ENCODE results near the gene MMAB.
"Not testable (repeated sequence)": the region's sequence is repeated elsewhere in the genome, so short reads cannot be mapped to it uniquely, and the experiment has no call there.

The MMAB gene

DNA sequence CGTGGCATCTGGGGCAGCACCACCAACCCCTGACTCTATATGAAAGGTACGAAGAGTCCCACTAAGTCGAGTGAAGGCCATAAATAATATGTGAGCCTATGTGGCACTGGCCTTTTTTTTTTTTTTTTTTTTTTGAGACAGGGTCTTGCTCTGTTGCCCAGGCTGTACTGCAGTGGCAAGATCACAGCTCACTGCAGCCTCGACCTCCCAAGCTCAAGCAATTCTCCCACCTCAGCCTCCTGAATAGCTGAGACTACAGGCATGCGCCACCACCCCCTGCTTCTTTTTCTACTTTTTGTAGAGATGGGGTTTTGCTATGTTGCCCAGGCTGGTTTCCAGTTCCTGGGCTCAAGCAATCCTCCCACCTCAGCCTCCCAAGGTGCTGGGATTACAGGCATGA, 28.8 kb upstream of the MMAB start:
- not testable (repeated sequence) for DNase-seq (ENCODE audit: low read depth in 3 of 3)

DNA sequence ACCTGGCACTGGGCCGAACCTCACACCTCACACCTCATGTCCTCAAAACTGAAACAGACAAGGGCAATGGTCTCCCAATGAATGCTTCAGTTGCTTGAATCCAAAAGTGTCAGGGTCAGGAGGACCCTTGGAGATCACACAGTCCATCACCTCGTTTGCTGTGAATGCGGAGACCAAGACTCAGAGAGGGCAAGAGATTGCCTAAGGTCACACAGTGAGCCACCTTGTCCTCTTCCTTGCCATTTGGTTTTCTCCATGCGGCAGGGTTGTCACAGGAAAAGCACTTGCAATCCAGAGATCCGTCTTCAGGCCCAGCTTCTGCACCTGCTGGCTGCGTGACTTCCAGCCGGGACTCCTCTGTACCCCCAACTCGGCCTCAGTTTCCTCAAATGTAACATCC, 28.3 kb upstream of the MMAB start:
- DNase-seq (ENCODE audit: low read depth in 3 of 3) = no peak

DNA sequence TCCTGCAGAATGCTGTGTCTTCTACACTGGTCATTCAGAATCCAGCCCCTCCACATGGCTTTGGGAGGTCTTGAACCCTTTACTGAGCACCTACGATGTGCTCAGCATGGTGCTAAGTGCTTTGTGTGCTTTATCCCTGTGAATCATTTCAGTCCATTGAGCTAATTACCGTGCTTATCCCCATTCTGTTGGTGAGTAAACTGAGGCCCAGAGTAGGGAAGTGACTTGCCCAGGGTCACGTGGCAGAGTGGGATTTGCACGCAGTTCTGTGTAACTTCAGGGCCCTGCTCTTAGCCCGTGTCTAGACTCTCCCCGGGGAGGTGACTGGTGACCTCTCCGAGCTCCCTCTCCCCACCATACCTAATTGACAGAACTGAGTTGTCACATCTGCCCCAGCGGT, 27.7 kb upstream of the MMAB start:
- no peak for DNase-seq (ENCODE audit: low read depth in 3 of 3)

DNA sequence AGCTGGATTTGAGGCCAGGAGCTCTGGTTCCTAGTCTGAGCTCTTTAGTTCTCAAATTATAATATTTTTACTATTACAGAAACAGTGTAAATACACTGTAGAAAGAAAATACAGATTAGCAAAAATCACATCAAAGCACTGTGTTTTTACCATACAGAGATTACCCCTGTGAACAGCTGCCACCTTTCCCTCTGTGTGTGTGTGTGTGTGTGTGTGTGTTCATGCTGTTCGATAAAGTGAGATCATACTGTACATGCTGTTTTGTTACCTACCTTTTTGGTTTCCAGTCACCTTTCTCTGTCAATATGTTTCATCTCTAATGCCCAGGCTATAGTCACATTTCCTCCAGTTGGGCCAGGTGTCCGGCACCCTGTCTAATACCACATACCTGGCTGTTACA, 27.2 kb upstream of the MMAB start:
- no peak for DNase-seq (ENCODE audit: low read depth in 3 of 3)

DNA sequence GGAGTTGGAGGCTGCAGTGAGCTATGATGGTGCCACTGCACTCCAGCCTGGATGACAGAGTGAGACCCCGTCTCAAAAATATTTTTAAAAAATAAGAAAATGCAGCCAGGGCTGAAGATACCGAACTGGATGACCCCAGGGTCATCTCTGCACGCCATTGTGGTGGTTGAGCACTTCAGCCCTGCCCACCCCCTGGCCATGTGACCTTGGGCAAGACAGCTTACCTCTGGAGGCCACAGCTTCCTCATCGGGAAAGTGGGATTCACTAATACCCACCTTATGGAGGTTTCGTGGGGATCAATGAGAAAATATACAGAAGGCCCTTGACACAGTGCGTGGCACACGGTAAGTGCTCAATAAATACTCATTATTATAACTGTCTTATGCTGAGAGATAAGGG, 25.8 kb upstream of the MMAB start:
- DNase-seq (ENCODE audit: low read depth in 3 of 3) = no peak

DNA sequence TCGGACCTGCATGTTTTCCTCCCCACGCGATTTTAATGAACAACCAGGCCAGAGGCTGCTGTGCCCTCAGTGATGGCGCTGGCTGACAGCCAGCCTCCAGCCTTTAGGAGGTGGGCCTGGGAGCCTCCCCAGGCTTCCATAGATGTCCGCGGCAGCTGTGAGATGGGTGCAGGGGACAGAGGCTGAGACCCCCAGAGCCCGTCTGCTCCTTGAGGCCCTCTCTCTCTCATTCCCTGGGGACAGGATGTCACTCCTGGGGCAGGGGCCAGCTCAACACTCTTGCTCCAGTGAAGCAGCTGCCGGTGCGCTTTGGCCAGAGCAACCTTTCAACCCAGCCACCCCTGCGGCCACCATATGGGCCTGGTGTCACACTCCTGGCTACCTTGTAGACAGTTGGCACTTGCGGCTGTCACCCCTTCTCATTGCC, 25.1 kb upstream of the MMAB start:
- no peak for DNase-seq (ENCODE audit: low read depth in 3 of 3)

DNA sequence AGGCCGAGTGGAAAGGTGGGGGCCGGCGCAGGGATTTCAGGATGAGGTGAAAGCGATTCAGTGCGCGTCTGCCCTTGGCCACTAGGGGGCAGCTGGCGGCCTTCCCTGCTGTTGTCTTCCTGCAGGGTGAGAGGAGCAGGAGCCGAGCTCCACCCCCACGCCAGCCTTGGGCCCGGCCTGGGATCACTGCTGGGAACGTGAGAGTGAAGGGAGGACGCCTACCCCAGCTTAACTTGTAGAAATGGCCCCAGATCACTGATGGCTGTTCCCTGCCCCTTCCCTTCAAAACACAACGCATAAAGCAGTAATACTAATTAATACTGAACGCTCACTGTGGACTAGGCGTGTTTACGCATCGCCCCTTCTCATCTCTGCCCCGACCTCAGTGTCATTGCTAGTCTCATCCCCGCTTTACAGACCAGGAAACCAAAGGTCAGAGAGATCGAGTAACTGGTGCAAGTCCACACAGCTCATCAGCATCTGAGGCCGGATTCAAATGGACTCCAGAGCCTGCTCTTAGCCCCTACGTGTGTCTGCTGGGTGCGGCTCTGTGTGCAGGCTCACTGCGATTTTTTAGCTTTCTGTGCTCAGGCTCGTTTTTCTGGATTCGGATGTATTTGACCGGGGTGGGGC, 24.6 kb upstream of the MMAB start:
- peak; percentile 29 to 37 (median 35) for DNase-seq (ENCODE audit: low read depth in 3 of 3)

DNA sequence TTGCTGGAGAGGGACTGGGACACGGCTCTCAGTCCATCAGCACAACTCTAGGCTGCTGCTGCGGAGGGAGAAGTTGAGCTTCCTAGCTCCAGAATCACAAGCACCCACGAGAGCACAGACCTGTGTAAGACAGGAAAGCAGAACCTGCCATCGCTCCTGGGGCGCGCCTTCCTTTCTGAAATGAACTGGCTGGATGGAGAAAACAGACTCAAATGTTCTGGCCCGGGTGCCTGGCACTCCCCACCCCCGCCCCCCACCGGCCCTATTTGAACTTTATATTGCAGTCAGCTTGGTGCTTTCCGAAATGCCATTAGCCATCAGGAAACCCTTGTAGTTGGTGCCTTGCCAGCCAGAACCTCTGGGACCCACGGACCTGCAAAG, 24.1 kb upstream of the MMAB start:
- DNase-seq (ENCODE audit: low read depth in 3 of 3) = no peak

DNA sequence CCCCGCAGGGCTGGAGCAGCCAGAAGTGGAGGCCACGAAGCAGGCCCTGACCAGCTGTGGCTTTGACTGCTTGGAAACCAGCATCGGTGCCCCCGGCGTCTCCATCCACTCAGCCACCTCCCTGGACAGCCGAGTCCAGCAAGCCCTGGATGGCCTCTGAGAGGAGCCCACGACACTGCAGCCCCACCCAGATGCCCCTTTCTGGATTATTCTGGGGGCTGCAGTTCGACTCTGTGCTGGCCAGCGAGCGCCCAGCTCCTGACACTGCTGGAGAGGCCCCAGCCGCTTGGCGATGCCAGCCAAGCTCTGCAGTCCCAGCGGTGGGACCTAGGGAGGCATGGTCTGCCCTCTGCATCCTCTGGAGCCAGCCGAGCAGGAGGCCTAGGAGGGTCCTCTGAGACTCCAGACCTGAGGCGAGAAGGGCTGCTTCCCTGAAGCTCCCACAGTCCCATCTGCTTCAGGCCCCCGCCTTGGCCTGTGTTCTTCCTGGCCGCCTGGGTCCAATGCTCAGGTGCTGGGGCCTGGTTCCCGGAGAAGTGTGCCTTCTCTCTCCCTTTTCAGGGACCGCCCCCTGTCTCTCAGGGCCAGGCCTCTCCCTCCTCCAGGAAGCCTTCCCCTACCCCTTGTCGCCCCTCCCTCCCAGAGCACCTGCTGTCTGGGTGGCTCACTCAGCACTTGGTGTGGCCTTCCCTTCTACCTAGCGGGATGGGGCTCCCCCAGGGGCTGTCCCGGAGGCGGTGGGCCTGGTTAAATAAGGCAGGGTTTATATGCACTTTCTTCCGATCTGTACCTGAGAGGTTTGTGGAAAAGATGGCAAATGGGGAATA, 23.3 kb upstream of the MMAB start:
- no peak for DNase-seq (ENCODE audit: low read depth in 3 of 3)

DNA sequence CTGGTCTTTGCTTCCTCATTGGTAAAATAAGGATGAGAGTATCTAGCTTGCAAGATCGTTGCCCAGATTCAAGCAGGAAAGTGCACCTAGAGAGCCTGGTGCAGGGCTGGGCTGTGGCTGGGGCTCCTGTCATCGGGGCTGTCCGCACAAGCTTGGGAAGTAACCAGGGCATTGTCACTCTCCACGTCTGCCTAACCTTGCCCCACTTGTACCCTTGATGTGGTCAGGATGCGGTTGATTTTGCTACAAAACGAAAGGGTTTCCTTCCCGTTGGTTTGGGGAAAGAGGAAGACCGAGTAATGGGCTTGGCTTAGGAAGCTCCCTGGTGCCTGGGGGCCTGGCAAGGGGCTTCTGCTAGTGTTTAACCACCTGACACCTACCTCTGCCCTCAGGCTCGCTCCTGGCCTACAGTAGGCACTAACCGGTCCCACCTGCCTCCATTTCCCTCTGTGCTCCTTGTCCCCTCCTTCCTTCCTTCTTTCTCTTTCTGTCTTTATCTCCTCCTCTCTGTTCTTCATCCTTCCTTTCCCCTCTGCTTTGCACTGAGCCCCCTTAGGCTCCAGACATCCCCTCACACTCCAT, 22.1 kb upstream of the MMAB start:
- no peak for DNase-seq (ENCODE audit: low read depth in 3 of 3)

DNA sequence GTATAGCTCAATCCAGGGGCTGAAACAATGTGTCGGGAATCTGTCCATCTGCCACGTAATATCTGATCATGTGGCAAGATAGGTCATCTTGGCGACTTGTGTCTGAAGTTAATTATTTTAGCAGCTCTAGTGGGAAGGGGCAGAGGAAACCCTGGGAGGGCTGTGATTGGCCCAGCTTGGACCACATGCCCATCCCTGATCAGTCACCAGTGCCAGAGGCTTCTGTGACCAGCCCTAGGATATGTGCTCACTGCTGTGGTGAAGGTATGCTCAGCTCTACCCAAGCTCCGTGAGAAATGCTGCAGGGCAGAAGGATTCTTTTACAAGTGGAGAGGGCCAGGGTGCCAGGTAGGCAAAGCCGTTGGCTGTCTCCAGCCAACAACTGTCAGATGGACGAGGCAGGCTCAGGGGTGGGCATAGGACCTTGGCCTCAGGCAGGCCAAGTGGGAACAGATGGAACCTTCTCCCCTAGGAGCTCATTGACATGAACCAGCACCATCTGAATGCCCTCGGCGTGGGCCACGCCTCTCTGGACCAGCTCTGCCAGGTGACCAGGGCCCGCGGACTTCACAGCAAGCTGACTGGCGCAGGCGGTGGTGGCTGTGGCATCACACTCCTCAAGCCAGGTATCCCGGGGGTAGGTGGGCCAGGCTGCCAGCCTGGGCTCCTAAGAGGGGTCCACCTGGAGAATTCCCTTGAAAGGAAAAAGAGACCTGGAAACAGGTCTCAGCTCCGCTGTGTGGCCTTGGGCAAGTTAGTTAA, 21.4 kb upstream of the MMAB start:
- DNase-seq (ENCODE audit: low read depth in 3 of 3) = no peak

DNA sequence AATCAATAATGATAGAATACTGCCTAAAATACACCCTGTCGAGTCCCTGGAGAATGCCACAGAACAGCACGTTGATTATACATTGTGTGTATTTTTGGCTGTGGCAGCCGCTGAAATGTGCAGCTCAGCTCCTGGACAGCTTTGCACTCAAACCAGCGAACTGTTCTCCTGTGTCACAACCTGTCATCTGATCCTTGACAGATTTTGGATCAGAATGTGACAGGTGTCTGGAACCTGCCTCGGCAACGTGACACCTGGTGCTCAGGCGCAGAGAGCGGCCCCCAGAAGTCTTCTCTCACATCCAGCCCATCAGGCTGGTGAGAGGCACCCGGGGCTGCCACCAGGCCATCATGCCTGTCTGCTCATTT, 19.6 kb upstream of the MMAB start:
- no peak for DNase-seq (ENCODE audit: low read depth in 3 of 3)

DNA sequence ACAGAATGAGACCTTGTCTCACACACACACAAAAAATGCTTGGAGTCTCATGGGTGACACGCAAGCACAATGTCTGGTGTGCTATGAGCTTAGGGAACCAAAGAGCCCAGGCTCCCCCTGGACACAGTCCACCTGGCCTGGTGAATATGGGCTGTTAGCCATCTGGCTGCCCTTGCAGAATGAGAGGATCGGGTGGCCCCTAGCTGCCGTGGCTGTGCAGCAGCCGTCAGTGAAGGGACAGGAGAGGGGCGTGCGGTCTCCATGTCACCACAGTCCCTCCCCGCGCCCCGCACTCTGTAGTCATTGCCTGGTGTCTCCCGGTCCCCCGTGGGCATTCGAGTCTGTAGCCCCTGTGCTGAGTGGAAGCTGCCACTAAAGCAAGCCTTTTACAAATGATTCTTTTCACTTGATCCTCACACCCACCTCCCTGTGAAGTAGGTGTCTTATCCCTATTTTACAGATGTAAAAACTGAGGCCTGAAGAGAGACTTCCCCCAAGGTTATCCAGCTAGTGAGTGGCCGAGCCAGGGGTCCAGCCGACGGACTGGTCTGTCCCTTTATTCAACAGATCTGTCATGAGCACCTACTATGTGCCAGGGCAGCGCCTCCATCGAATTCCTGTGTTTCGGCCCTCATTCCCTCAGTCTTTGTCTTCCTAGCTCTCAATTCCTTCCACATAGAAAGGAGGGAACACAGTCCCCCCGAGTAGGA, 19.0 kb upstream of the MMAB start:
- DNase-seq (ENCODE audit: low read depth in 3 of 3) = no peak

DNA sequence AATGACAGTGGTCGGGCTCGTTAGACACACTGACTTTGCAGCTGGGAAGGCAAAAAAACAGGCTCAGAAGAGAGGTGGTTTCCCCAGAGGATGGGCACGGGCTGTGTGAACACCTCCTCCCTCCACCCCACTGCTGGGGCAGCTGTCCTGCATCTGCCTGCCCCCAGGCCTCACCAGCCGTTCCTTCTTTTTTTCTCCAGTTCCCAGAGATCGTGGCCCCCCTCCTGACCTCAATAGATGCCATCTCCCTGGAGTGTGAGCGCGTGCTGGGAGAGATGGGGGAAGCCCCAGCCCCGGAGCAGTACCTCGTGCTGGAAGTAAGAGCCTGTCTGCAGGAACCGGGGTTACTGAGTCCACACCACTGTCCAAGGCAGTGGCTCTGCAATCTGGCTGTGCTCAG, 17.7 kb upstream of the MMAB start:
- DNase-seq (ENCODE audit: low read depth in 3 of 3) = no peak

DNA sequence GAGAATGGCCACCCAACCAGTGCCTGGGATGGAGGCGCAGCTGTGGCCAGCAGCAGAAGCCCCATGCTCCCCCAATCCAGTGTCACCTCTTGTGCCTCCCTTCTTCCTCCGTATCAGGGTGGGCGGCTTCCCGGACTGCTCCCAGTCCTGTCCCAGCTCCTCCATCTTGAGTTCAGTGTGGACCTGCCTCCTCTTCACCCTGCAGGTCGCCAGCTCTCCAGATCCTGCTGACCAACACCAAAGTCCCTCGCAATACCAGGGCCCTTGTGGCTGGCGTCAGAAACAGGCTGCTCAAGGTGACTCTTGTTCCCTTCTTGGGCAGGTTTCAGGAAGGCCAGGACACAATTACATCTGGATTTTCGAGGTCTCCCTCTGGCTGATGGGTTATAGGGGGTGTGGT, 17.3 kb upstream of the MMAB start:
- DNase-seq (ENCODE audit: low read depth in 3 of 3) = no peak

DNA sequence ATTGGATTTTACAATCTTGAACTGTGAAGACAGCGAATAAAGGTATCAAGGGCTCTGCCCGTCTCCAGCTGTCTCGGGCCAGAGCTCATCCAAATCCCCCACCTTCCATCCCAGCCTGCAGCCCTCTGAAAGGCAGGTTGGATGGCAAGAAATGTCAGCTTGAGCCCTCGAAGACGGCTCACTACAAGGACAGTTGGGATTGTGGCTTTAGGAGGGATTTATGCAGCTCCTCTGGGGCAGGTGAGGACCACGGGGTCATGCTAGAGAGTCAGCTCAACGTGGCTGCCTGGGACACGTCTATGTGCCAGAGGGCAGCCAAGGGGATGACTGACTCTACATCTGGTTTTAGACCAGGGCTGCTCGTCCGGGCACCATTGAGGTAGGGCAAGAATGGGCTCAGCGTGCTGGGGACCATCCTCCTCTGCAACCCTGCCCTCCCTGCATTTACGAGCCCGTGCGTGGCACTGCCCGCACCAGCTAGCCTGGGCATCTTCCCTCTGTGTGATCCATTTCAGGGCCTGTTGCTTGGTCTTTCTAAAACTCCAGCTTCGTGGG, 16.5 kb upstream of the MMAB start:
- DNase-seq (ENCODE audit: low read depth in 3 of 3) = no peak

DNA sequence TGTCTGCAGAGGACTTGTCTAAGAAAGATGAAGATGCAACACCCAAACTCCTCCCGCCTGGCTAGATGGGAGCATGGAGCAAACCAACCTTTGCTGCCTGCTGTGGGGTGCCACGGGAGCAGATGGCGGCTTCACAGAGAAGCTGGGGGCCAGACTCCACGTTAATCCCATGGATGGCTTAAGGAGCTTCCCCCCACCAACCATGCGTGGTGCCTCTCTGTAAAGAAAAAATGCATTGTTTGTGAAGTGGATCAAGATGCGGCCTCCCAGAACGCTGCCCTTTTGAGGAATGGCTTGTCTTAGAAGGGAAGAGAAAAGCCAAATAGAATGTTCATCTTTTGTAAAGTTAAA, 15.9 kb upstream of the MMAB start:
- DNase-seq (ENCODE audit: low read depth in 3 of 3) = no peak

DNA sequence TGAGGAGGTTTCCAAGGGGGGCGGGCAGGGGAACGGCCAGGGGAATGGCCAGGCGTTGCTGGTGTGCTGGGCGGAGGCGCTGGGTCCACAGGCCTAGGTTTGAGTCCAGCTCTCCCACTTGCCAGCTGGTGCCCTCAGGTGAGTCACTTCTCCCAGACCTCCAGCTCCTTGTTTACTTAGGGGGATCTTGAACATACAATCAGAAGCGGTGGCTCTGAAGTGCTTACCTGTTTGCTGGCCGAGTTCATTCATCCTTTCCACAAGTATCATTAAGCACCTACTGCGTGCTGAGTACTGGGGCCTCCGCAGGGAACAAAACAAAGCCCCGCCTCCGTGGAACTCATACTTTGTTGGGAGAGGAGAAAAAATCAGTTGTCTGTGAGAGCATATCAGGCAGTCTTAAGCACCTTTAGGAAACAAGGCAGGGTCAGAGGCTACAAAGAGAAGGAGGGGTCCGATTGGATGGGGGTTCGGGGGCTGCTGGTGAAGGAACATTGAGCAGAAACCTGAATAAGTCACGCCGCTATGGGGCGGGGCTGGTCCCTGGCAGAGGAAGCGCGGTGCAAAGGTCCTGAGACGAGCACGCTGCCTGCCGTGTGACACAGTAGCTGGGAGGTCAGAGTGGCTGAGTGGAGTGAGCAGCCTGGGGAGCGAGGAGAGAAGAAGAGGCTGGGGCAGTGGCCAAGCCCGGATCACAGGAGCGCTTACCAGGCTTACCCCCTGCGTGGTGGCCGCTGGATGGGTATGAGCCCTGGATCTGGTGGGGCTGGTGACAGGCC, 15.3 kb upstream of the MMAB start:
- DNase-seq (ENCODE audit: low read depth in 3 of 3) = no peak

DNA sequence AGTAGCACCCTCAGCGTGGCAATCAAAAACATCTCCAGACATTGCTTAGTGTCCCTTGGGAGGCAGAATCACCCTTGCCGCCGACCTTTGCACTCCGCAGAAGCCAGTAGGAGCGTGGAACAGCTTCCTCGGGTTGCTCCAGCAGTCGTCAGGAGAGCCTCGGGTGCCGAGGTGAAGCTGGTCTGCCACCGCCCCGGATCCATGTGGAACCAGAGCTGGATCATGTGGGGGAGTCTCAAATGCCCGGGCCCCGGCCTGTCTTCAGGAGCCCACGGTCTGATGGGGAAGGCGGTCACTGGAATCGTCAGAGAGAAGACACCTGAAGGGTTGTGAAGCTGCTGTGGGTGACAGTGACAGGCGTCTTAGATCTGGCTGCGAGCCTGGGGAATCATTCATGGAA, 14.6 kb upstream of the MMAB start:
- DNase-seq (ENCODE audit: low read depth in 3 of 3) = no peak

DNA sequence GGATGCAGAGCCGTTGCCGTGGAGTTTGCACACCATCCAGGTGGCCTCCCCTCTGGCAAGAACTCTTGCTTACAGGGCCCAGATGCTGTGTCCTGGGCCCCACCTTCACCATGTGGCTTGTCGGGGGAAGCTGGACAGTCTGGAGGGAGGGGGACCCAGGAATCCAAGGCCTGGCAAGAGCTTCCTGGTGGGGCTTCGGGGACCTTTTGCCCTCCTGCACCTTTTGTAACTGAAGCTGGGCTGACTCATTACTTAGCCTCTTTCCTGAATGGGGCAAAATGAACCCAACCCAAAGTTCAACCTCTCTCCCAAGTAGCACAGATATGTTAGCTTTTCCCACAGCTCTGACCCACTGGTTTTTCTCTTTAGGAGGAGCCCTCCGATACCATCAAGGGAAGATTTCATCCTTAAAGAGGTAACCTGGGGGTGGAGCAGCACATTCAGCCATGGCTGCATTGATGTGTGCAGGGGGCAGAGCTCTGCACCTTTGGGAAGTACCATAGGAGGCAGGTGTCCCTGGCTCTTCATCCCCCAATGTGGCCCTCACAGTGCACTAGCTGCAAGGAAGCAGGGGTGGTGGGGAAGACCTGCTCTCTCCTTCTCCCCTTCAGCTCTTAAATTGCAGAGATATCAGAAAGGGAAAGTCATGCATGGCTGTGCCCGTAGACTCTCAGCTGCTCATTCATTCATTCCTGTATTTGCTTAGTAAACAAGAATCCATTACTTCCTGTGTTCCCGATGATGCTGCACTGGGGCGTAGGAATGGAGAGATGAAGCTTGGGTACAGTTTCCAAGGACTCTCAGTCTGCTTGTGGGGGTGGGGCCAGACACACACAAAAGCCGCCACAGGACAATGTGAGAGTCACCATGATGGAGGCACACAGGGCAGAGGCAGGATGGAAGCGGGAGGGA, 13.3 kb upstream of the MMAB start:
- DNase-seq (ENCODE audit: low read depth in 3 of 3) = no peak

Data from stimulated activated CD4-positive, alpha-beta T cell treated with anti-CD3 and anti-CD28 coated beads, TNF-alpha, amount 100 ng/mL, for 4 hours (primary cell).